Measurements from ENCODE around the gene SUMO2. TPM values are rescaled to one million over a fixed set of nuclear protein-coding genes. Genes with fewer than 3 reads are reported as not detected.

SUMO2 gene
- total RNA-seq, 1 experiment from 2014 or later: 859 TPM

GRCh38 chr17:75178453-75178852 is 4.3 kb downstream of the SUMO2 start:
- intact Hi-C loops (cut with micrococcal nuclease): no loop called here
- ChIA-PET POLR2A (no interaction called here), CTCF (no interaction called here), RAD21 (ENCODE audit: low non-redundant PET in 1 of 2, low total read pairs in 2 of 2, uncharacterized antibody in 2 of 2, unreplicated experiment in 2 of 2) (no interaction called here)
- DNase-seq (ENCODE audit: low read depth, low spot score) (no peak), ATAC-seq (no peak)
- BruUV-seq (replicated peaks): no TSS peak
- Histone ChIP-seq H2AFZ (ENCODE audit: low read depth, low read length, poor library complexity, severe bottlenecking) (no peak overlapping the region), H3K27me3 (ENCODE audit: insufficient read depth, low read length) (no peaks in the 10 kb centered on the region), H3K9me3 (ENCODE audit: control insufficient read depth in 1 of 2, insufficient read depth in 1 of 2, low read depth in 1 of 2, low read length in 2 of 2) (no peaks in the 10 kb centered on the region), H3K9ac (ENCODE audit: low read length) (no peak overlapping the region), H3K4me1 (ENCODE audit: control insufficient read depth in 1 of 2, insufficient read depth in 2 of 2, low read length in 2 of 2) (peaks cover 16 to 24% of the 10 kb centered on the region in 2 experiments; a peak in 3 of 4 replicates), H3K9me2 (ENCODE audit: insufficient read depth) (no peaks in the 10 kb centered on the region), H4K20me1 (ENCODE audit: insufficient read depth) (peaks cover 27% of the 10 kb centered on the region; the same call in 1 of the 2 replicates), H3K4me3 (replicated peaks in 1 of 2; ENCODE audit: low read depth in 1 of 2, low read length in 2 of 2) (no peak overlapping the region), H3K36me3 (ENCODE audit: control insufficient read depth in 1 of 2, insufficient read depth in 2 of 2, low read length in 2 of 2) (peaks cover 41 to 56% of the 10 kb centered on the region in 2 experiments), H3K27ac (ENCODE audit: low read depth, low read length) (no peak overlapping the region; the same call in 1 of the 2 replicates), H3K4me2 (ENCODE audit: low read length) (no peak overlapping the region), H3K79me2 (ENCODE audit: insufficient read depth, low read length) (peaks cover 93% of the 10 kb centered on the region)
- TF ChIP-seq RAD21 (IDR thresholded peaks at IDR 0.05; ENCODE audit: low read depth) (no peak), FOSL1 (IDR thresholded peaks at IDR 0.05; ENCODE audit: low read depth) (no peak), EZH2 (IDR thresholded peaks at IDR 0.05) (no peak), POLR2A (IDR thresholded peaks at IDR 0.05; ENCODE audit: borderline replicate concordance, extremely low read depth, insufficient read depth, insufficient read length) (no peak), SRF (IDR thresholded peaks at IDR 0.05; ENCODE audit: low read depth) (no peak), MAX (IDR thresholded peaks at IDR 0.05) (no peak), EZH2phosphoT487 (IDR thresholded peaks at IDR 0.05; ENCODE audit: borderline replicate concordance) (no peak), ELF1 (IDR thresholded peaks at IDR 0.05; ENCODE audit: borderline replicate concordance, low read depth) (no peak), ZFX (IDR thresholded peaks at IDR 0.05) (no peak), SP1 (IDR thresholded peaks at IDR 0.05; ENCODE audit: low read depth) (no peak)
- TF ChIP-seq, protein P1, sequence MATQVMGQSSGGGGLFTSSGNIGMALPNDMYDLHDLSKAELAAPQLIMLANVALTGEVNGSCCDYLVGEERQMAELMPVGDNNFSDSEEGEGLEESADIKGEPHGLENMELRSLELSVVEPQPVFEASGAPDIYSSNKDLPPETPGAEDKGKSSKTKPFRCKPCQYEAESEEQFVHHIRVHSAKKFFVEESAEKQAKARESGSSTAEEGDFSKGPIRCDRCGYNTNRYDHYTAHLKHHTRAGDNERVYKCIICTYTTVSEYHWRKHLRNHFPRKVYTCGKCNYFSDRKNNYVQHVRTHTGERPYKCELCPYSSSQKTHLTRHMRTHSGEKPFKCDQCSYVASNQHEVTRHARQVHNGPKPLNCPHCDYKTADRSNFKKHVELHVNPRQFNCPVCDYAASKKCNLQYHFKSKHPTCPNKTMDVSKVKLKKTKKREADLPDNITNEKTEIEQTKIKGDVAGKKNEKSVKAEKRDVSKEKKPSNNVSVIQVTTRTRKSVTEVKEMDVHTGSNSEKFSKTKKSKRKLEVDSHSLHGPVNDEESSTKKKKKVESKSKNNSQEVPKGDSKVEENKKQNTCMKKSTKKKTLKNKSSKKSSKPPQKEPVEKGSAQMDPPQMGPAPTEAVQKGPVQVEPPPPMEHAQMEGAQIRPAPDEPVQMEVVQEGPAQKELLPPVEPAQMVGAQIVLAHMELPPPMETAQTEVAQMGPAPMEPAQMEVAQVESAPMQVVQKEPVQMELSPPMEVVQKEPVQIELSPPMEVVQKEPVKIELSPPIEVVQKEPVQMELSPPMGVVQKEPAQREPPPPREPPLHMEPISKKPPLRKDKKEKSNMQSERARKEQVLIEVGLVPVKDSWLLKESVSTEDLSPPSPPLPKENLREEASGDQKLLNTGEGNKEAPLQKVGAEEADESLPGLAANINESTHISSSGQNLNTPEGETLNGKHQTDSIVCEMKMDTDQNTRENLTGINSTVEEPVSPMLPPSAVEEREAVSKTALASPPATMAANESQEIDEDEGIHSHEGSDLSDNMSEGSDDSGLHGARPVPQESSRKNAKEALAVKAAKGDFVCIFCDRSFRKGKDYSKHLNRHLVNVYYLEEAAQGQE (IDR thresholded peaks at IDR 0.05; ENCODE audit: low read depth): no peak

All from HCT116 (cell line).